Measurements from ENCODE around the gene KLHL35. TPM values are rescaled to one million over a fixed set of nuclear protein-coding genes. Genes with fewer than 3 reads are reported as not detected.
A peak's percentile ranks its signal among the peaks of the same experiment; 100 is the strongest.

The KLHL35 gene
- total and polyA plus RNA-seq, 2 donors from 2014 or later: 0.26 to 1.8 TPM

- H3K9me3 ChIP-seq (ENCODE audit: control insufficient read depth in 2 of 3, insufficient read depth in 1 of 3, low read length in 3 of 3): no peaks in the 10 kb centered on the region
- TF ChIP-seq CTCF (IDR thresholded peaks at IDR 0.05; ENCODE audit: borderline replicate concordance, extremely low read depth, insufficient read depth): no peak
- H3K27ac ChIP-seq (ENCODE audit: low read depth in 2 of 2, low read length in 2 of 2): no peak overlapping the region
- H3K9ac ChIP-seq (ENCODE audit: low read length in 3 of 3): no peak overlapping the region
- DNase-seq (no peak), FAIRE-seq (no peak)
- no peak overlapping the region for H3K4me3 ChIP-seq (ENCODE audit: low read length in 3 of 3)
- peaks cover 2% of the 10 kb centered on the region for H3K27me3 ChIP-seq (ENCODE audit: control insufficient read depth, insufficient read depth, low read length)
- intact Hi-C loops (cut with DNase I): no loop called here
- H3K4me1 ChIP-seq (ENCODE audit: control insufficient read depth in 2 of 3, insufficient read depth in 2 of 3, low read depth in 1 of 3, low read length in 3 of 3): no peaks in the 10 kb centered on the region
- H3K36me3 ChIP-seq (ENCODE audit: control insufficient read depth in 2 of 3, insufficient read depth in 3 of 3, low read length in 3 of 3): peaks cover 0 to 1% (median 0%) of the 10 kb centered on the region in 3 donors
Measured at GRCh38 chr11:75447415-75447814, 14.4 kb upstream of the KLHL35 start.

- no peak overlapping the region for H3K27ac ChIP-seq (ENCODE audit: low read depth in 2 of 2, low read length in 2 of 2)
- H3K4me3 ChIP-seq (ENCODE audit: low read length in 3 of 3): no peak overlapping the region
- no peaks in the 10 kb centered on the region for H3K36me3 ChIP-seq (ENCODE audit: control insufficient read depth in 2 of 3, insufficient read depth in 3 of 3, low read length in 3 of 3)
- TF ChIP-seq CTCF (IDR thresholded peaks at IDR 0.05; ENCODE audit: borderline replicate concordance, extremely low read depth, insufficient read depth): peak; percentile 97
- FAIRE-seq (no peak), DNase-seq (peak in 4 of 5 donors; percentile 74 to 81 (median 78))
- H3K4me1 ChIP-seq (ENCODE audit: control insufficient read depth in 2 of 3, insufficient read depth in 2 of 3, low read depth in 1 of 3, low read length in 3 of 3): no peaks in the 10 kb centered on the region
- no peaks in the 10 kb centered on the region for H3K9me3 ChIP-seq (ENCODE audit: control insufficient read depth in 2 of 3, insufficient read depth in 1 of 3, low read length in 3 of 3)
- no peak overlapping the region for H3K9ac ChIP-seq (ENCODE audit: low read length in 3 of 3)
- peaks cover 2% of the 10 kb centered on the region for H3K27me3 ChIP-seq (ENCODE audit: control insufficient read depth, insufficient read depth, low read length)
- intact Hi-C loops (cut with DNase I): loop anchor here (2.0 kb wide), 1 partner anchor 87 kb away; no protein-coding TSS in a partner anchor
Measured at GRCh38 chr11:75445315-75445953, 12.4 kb upstream of the KLHL35 start.

- intact Hi-C loops (cut with DNase I): no loop called here
- H3K9me3 ChIP-seq (ENCODE audit: control insufficient read depth in 2 of 3, insufficient read depth in 1 of 3, low read length in 3 of 3): no peaks in the 10 kb centered on the region
- no peak for FAIRE-seq
Measured at GRCh38 chr11:75443043-75443442, 10.0 kb upstream of the KLHL35 start.

More at GRCh38 chr11:75443043-75443442, 10.0 kb upstream of the KLHL35 start:
- Histone ChIP-seq H3K9ac (ENCODE audit: low read length in 3 of 3) (no peak overlapping the region), H3K4me1 (ENCODE audit: control insufficient read depth in 2 of 3, insufficient read depth in 2 of 3, low read depth in 1 of 3, low read length in 3 of 3) (no peaks in the 10 kb centered on the region), H3K4me3 (ENCODE audit: low read length in 3 of 3) (no peak overlapping the region), H3K27me3 (ENCODE audit: control insufficient read depth, insufficient read depth, low read length) (peaks cover 2% of the 10 kb centered on the region), H3K27ac (ENCODE audit: low read depth in 2 of 2, low read length in 2 of 2) (no peak overlapping the region), H3K36me3 (ENCODE audit: control insufficient read depth in 2 of 3, insufficient read depth in 3 of 3, low read length in 3 of 3) (no peaks in the 10 kb centered on the region)
- no peak for TF ChIP-seq CTCF (IDR thresholded peaks at IDR 0.05; ENCODE audit: borderline replicate concordance, extremely low read depth, insufficient read depth)
- no peak for DNase-seq
